ENCODE data around the gene LGR4. TPM values are rescaled to one million over a fixed set of nuclear protein-coding genes. Genes with fewer than 3 reads are reported as not detected.

The LGR4 gene
- total and polyA plus RNA-seq, 2 experiments from 2014 or later: 14.9 to 59.2 TPM

DNA sequence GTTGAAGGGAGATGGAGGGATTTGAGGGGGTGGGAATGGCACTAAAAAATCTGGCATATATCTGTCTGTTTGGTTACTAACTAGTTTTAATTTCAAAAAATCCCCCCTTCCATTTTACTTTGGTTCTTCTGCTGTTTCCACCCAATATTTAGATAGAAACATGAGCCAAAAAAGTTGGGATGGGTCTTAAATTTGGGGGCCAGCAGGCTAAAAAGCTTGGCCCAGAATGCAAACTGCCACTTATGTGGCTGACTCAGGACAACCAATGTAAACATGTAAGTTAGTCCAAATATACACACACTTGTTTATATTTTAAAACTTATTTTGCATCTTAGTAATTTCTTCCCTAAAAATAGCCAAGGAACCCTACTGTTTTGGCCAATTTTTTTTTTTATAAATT, 35.7 kb downstream of the LGR4 start:
- H3K9me2 ChIP-seq (ENCODE audit: insufficient read depth): no peaks in the 10 kb centered on the region
- peaks cover 99% of the 10 kb centered on the region for H3K79me2 ChIP-seq (ENCODE audit: insufficient read depth)
- H4K20me1 ChIP-seq (ENCODE audit: insufficient read depth): no peaks in the 10 kb centered on the region; the same call in 1 of the 2 replicates
- no peak for DNase-seq
- H3K36me3 ChIP-seq (ENCODE audit: low read depth): no peaks in the 10 kb centered on the region
- no peaks in the 10 kb centered on the region for H3K27me3 ChIP-seq (replicated peaks; ENCODE audit: insufficient read depth)
- no peak overlapping the region for H2AFZ ChIP-seq
- in situ Hi-C loops (cut with MboI): no loop called here
- no peak overlapping the region for H3K9ac ChIP-seq
- no peak overlapping the region for H3K4me2 ChIP-seq (ENCODE audit: unreplicated experiment)
- no peak overlapping the region for H3K27ac ChIP-seq
- no peaks in the 10 kb centered on the region for H3K9me3 ChIP-seq (ENCODE audit: low read depth)
- H3K4me1 ChIP-seq (ENCODE audit: insufficient read depth): peaks cover 16% of the 10 kb centered on the region
- H3F3A ChIP-seq (ENCODE audit: insufficient read depth): no peaks in the 10 kb centered on the region
- no peak for TF ChIP-seq EZH2phosphoT487 (IDR thresholded peaks at IDR 0.05; ENCODE audit: insufficient read depth, low read depth)
- no peak for TF ChIP-seq EZH2 (IDR thresholded peaks at IDR 0.05; ENCODE audit: insufficient read depth, poor library complexity, severe bottlenecking)
- H3K4me3 ChIP-seq: no peak overlapping the region

GRCh38 chr11:27433742-27434141, 38.8 kb downstream of the LGR4 start:
- DNase-seq: no peak
- Histone ChIP-seq H3F3A (ENCODE audit: insufficient read depth) (peaks cover 23% of the 10 kb centered on the region; the same call in 1 of the 2 replicates), H3K79me2 (ENCODE audit: insufficient read depth) (peaks cover 99% of the 10 kb centered on the region), H3K4me2 (ENCODE audit: unreplicated experiment) (no peak overlapping the region), H3K4me3 (no peak overlapping the region), H3K36me3 (ENCODE audit: low read depth) (no peaks in the 10 kb centered on the region), H3K9me2 (ENCODE audit: insufficient read depth) (0 out of 2 replicates have a peak, but pooled peaks cover 3% of the 10 kb centered on the region), H3K9ac (no peak overlapping the region), H3K27ac (no peak overlapping the region), H3K4me1 (ENCODE audit: insufficient read depth) (peaks cover 26% of the 10 kb centered on the region), H2AFZ (no peak overlapping the region), H4K20me1 (ENCODE audit: insufficient read depth) (no peaks in the 10 kb centered on the region; the same call in 1 of the 2 replicates), H3K9me3 (ENCODE audit: low read depth) (no peaks in the 10 kb centered on the region), H3K27me3 (replicated peaks; ENCODE audit: insufficient read depth) (no peaks in the 10 kb centered on the region)
- in situ Hi-C loops (cut with MboI): no loop called here
- TF ChIP-seq EZH2 (IDR thresholded peaks at IDR 0.05; ENCODE audit: insufficient read depth, poor library complexity, severe bottlenecking) (no peak), EZH2phosphoT487 (IDR thresholded peaks at IDR 0.05; ENCODE audit: insufficient read depth, low read depth) (no peak)
- 58 to 60% methylated on average over 2 of the region's 2 CpGs for WGBS, 2 experiments (ENCODE audit: low coverage in 1 of 2, low lambda C conversion rate in 2 of 2, missing lambda C conversion rate in 2 of 2)

DNA sequence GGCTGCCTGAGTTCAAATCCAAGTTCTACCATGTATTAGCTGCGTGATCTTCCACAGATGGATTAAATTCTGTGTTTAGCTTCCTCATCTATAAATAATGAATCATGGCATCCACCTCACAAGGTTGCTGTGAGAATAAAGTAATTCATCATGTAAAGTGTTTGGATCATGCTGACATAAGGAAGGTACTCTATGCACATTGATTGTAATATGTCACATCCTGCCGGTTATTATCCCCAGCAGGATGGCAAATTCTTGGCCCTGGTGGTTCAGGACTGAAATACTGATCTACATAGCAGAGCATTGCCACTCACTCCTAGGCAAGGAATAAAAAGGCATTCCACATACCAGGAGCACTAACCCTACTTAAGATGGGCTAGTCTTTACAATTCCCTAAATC, 40.8 kb downstream of the LGR4 start:
- no peak overlapping the region for H3K4me3 ChIP-seq
- H3K4me2 ChIP-seq (ENCODE audit: unreplicated experiment): no peak overlapping the region
- H3K9me3 ChIP-seq (ENCODE audit: low read depth): no peaks in the 10 kb centered on the region
- H3K9me2 ChIP-seq (ENCODE audit: insufficient read depth): 0 out of 2 replicates have a peak, but pooled peaks cover 3% of the 10 kb centered on the region
- no peak for DNase-seq
- H3K27ac ChIP-seq: no peak overlapping the region
- in situ Hi-C loops (cut with MboI): no loop called here
- no peak overlapping the region for H2AFZ ChIP-seq
- peaks cover 26% of the 10 kb centered on the region for H3K4me1 ChIP-seq (ENCODE audit: insufficient read depth)
- H3F3A ChIP-seq (ENCODE audit: insufficient read depth): peaks cover 29% of the 10 kb centered on the region; the same call in 1 of the 2 replicates
- H3K79me2 ChIP-seq (ENCODE audit: insufficient read depth): peaks cover 95% of the 10 kb centered on the region
- 94 to 99% methylated on average over 2 of the region's 2 CpGs for WGBS, 2 experiments (ENCODE audit: low coverage in 1 of 2, low lambda C conversion rate in 2 of 2, missing lambda C conversion rate in 2 of 2)
- no peaks in the 10 kb centered on the region for H3K27me3 ChIP-seq (replicated peaks; ENCODE audit: insufficient read depth)
- H4K20me1 ChIP-seq (ENCODE audit: insufficient read depth): no peaks in the 10 kb centered on the region; the same call in 1 of the 2 replicates
- H3K36me3 ChIP-seq (ENCODE audit: low read depth): no peaks in the 10 kb centered on the region
- no peak for TF ChIP-seq EZH2phosphoT487 (IDR thresholded peaks at IDR 0.05; ENCODE audit: insufficient read depth, low read depth)
- no peak for TF ChIP-seq EZH2 (IDR thresholded peaks at IDR 0.05; ENCODE audit: insufficient read depth, poor library complexity, severe bottlenecking)
- no peak overlapping the region for H3K9ac ChIP-seq

GRCh38 chr11:27429761-27430393, 42.7 kb downstream of the LGR4 start:
- Histone ChIP-seq H3K79me2 (ENCODE audit: insufficient read depth) (peaks cover 95% of the 10 kb centered on the region), H3K9ac (no peak overlapping the region), H3K27me3 (replicated peaks; ENCODE audit: insufficient read depth) (no peaks in the 10 kb centered on the region), H3K27ac (no peak overlapping the region), H4K20me1 (ENCODE audit: insufficient read depth) (no peaks in the 10 kb centered on the region; the same call in 1 of the 2 replicates), H3K36me3 (ENCODE audit: low read depth) (no peaks in the 10 kb centered on the region), H3K4me1 (ENCODE audit: insufficient read depth) (peaks cover 26% of the 10 kb centered on the region), H3K4me3 (no peak overlapping the region), H3K9me3 (ENCODE audit: low read depth) (no peaks in the 10 kb centered on the region), H3K9me2 (ENCODE audit: insufficient read depth) (0 out of 2 replicates have a peak, but pooled peaks cover 3% of the 10 kb centered on the region), H2AFZ (no peak overlapping the region), H3F3A (ENCODE audit: insufficient read depth) (peaks cover 37% of the 10 kb centered on the region; the same call in 1 of the 2 replicates), H3K4me2 (ENCODE audit: unreplicated experiment) (no peak overlapping the region)
- peak; percentile 38 for DNase-seq
- in situ Hi-C loops (cut with MboI): no loop called here
- TF ChIP-seq EZH2phosphoT487 (IDR thresholded peaks at IDR 0.05; ENCODE audit: insufficient read depth, low read depth) (no peak), EZH2 (IDR thresholded peaks at IDR 0.05; ENCODE audit: insufficient read depth, poor library complexity, severe bottlenecking) (no peak)
- 69 to 71% methylated on average over 5 of the region's 5 CpGs for WGBS, 2 experiments (ENCODE audit: low coverage in 1 of 2, low lambda C conversion rate in 2 of 2, missing lambda C conversion rate in 2 of 2)
